SIG-M5 (cell line): ENCODE results near the gene SERPINA3.
"Not testable (repeated sequence)": the region's sequence is repeated elsewhere in the genome, so short reads cannot be mapped to it uniquely, and the experiment has no call there.

Experiments used
- DNase-seq: peaks from one replicate; lab custom pipeline; 2025; lab: John Stamatoyannopoulos, UW

SERPINA3 gene

GRCh38 chr14:94612174-94612573 is at the start of gene SERPINA3:
TSS of gene SERPINA3 (plus strand) at chr14:94612391. CDS start at chr14:94614442, 2,051 bp downstream.
- DNase-seq = no peak

GRCh38 chr14:94562941-94563883 is 49.0 kb upstream of the SERPINA3 start:
- DNase-seq = no peak

- no peak for DNase-seq
Measured at GRCh38 chr14:94564381-94564780, 47.8 kb upstream of the SERPINA3 start.

GRCh38 chr14:94568186-94568585 is 44.0 kb upstream of the SERPINA3 start:
- no peak for DNase-seq

- no peak for DNase-seq
Measured at GRCh38 chr14:94569381-94570001, 42.7 kb upstream of the SERPINA3 start.

GRCh38 chr14:94570002-94570400 is 42.2 kb upstream of the SERPINA3 start:
- no peak for DNase-seq

- DNase-seq = no peak
Measured at GRCh38 chr14:94570440-94570839, 41.8 kb upstream of the SERPINA3 start.

GRCh38 chr14:94571395-94571794 is 40.8 kb upstream of the SERPINA3 start:
- DNase-seq = no peak

GRCh38 chr14:94571950-94572349 is 40.2 kb upstream of the SERPINA3 start:
- DNase-seq = no peak

- no peak for DNase-seq
Measured at GRCh38 chr14:94572637-94573303, 39.4 kb upstream of the SERPINA3 start.

- no peak for DNase-seq
Measured at GRCh38 chr14:94573475-94574277, 38.5 kb upstream of the SERPINA3 start.

- no peak for DNase-seq
Measured at GRCh38 chr14:94574336-94574735, 37.9 kb upstream of the SERPINA3 start.

- DNase-seq = no peak
Measured at GRCh38 chr14:94575730-94576585, 36.2 kb upstream of the SERPINA3 start.

- DNase-seq = not testable (repeated sequence)
Measured at GRCh38 chr14:94577472-94577871, 34.7 kb upstream of the SERPINA3 start.

GRCh38 chr14:94578712-94579111 is 33.5 kb upstream of the SERPINA3 start:
- no peak for DNase-seq

- DNase-seq = no peak
Measured at GRCh38 chr14:94581127-94581999, 30.8 kb upstream of the SERPINA3 start, which contains the start of gene SERPINA5. TSS of gene SERPINA5 (plus strand) at chr14:94581426. CDS start at chr14:94587363, 5,937 bp downstream.

GRCh38 chr14:94582199-94582750 is 29.9 kb upstream of the SERPINA3 start:
- no peak for DNase-seq

- DNase-seq = no peak
Measured at GRCh38 chr14:94582851-94583250, 29.3 kb upstream of the SERPINA3 start.

GRCh38 chr14:94583557-94583956 is 28.6 kb upstream of the SERPINA3 start:
- DNase-seq = no peak
